ENCODE data around the gene PSAP.

Gene PSAP

GRCh38 chr10:71766717-71767419, 84.2 kb downstream of the PSAP start:
- DNase-seq (ENCODE audit: low read depth), result peak; percentile 83
